CD4-positive, alpha-beta T cell (primary cell): ENCODE data around the gene NEURL4. TPM values are rescaled to one million over a fixed set of nuclear protein-coding genes. Genes with fewer than 3 reads are reported as not detected.

Experiments used
- ATAC-seq: fragments of 200-7000 bp; cut with Tn5 transposase; one replicate; pipeline ENCODE4 v1.10.0; 2022; ENCODE audit warnings: mild to moderate bottlenecking; ENCODE audit not compliant: poor library complexity
- CTCF ChIA-PET: fragments of 350-600 bp; sonication (Branson Sonifier 250); formaldehyde crosslinking; loops from one replicate; lab custom pipeline; 2021; ENCODE audit warnings: antibody characterized with exemption, inconsistent platforms; lab: Charles Lee
- POLR2A ChIA-PET: fragments of 350-600 bp; sonication (Branson Sonifier 250); formaldehyde crosslinking; loops from one replicate; lab custom pipeline; 2021; ENCODE audit warnings: antibody characterized with exemption, inconsistent platforms; lab: Charles Lee
- DNase-seq, 14 experiments: peaks; one replicate each; pipeline ENCODE4 v3.0.0-alpha.2; 2013 to 2020; ENCODE audit warnings: mixed read lengths in 2 of 14
- H3K27ac ChIP-seq, 2 donors: one replicate each; pipeline versions ENCODE4 v1.5.1 to v1.7.0; 2013; ENCODE audit warnings: low read length in 2 of 2, low read depth in 1 of 2, mild to moderate bottlenecking in 1 of 2
- H3K27me3 ChIP-seq, 2 experiments: 1 replicate in 1 of 2; 2 replicates in 1 of 2; pipeline versions ENCODE4 v1.6.1 to v1.7.0; 2013; ENCODE audit warnings: low read length in 2 of 2, control low read depth in 1 of 2, mild to moderate bottlenecking in 1 of 2, moderate library complexity in 1 of 2; ENCODE audit not compliant: insufficient read depth in 2 of 2, control insufficient read depth in 1 of 2
- H3K36me3 ChIP-seq: one replicate; pipeline ENCODE4 v1.6.1; 2013; ENCODE audit warnings: low read length, control low read depth; ENCODE audit not compliant: insufficient read depth
- H3K4me1 ChIP-seq: one replicate; pipeline ENCODE4 v1.6.1; 2013; ENCODE audit warnings: low read length, control low read depth; ENCODE audit not compliant: insufficient read depth
- H3K4me3 ChIP-seq: one replicate; pipeline ENCODE4 v1.5.1; 2013; ENCODE audit warnings: mild to moderate bottlenecking, low read length, moderate library complexity
- H3K9me3 ChIP-seq, 2 experiments: 1 replicate in 1 of 2; 2 replicates in 1 of 2; pipeline versions ENCODE4 v1.6.1 to v1.7.0; 2013; ENCODE audit warnings: low read length in 2 of 2, mild to moderate bottlenecking in 2 of 2, control low read depth in 1 of 2, moderate library complexity in 1 of 2; ENCODE audit not compliant: control insufficient read depth in 1 of 2, insufficient read depth in 1 of 2
- H3K27ac Mint-ChIP-seq: one replicate; pipeline ENCODE4 v1.8.0; 2020; ENCODE audit warnings: mixed read lengths
- H3K27me3 Mint-ChIP-seq: one replicate; pipeline ENCODE4 v1.8.0; 2021; ENCODE audit warnings: mixed read lengths
- H3K36me3 Mint-ChIP-seq: one replicate; pipeline ENCODE4 v1.8.0; 2021; ENCODE audit warnings: low read depth, mixed read lengths
- H3K4me1 Mint-ChIP-seq: one replicate; pipeline ENCODE4 v1.8.0; 2021; ENCODE audit warnings: low read depth, mixed read lengths
- H3K4me3 Mint-ChIP-seq: one replicate; pipeline ENCODE4 v1.8.0; 2020; ENCODE audit warnings: mild to moderate bottlenecking, mixed read lengths
- H3K9me3 Mint-ChIP-seq: one replicate; pipeline ENCODE4 v1.8.0; 2020; ENCODE audit warnings: mixed read lengths
- CTCF ChIP-seq: fragments of 200-600 bp; IDR thresholded peaks from one replicate; pipeline ENCODE4 v1.8.0; 2022; ENCODE audit warnings: antibody characterized with exemption, mild to moderate bottlenecking
- intact Hi-C, 2 experiments: fragments of 100-400 bp; cut with DNase I in 1 of 2; cut with micrococcal nuclease in 1 of 2; formaldehyde crosslinking; loops; one replicate each; pipeline versions ENCODE4 v1.15.1 to v1.9.0; 2023 to 2025; cut with DNase I, micrococcal nuclease
- total RNA-seq, 174 experiments: library from RNA in 2 of 174; stranded (reverse) in 2 of 174; gene quantifications; one replicate each; pipeline ENCODE4 v1.2.3 and lab custom pipeline; 2021 to 2026

NEURL4 gene
- total RNA-seq, 2 experiments from 2014 or later: 29.0 to 30.8 TPM

GRCh38 chr17:7292194-7292593, 36.9 kb downstream of the NEURL4 start:
- intact Hi-C loops: loop anchor here in 1 of 2 experiments (5.0 kb wide), 1 partner anchor 245 kb away; no protein-coding TSS in a partner anchor
- H3K9me3 Mint-ChIP-seq: no peaks in the 10 kb centered on the region
- H3K4me3 Mint-ChIP-seq: no peak overlapping the region
- no peaks in the 10 kb centered on the region for H3K36me3 Mint-ChIP-seq
- ChIA-PET CTCF (no interaction called here), POLR2A (no interaction called here)
- Histone ChIP-seq H3K27me3 (peaks cover 14 to 21% of the 10 kb centered on the region in 2 experiments), H3K36me3 (no peaks in the 10 kb centered on the region), H3K4me1 (peaks cover 32% of the 10 kb centered on the region), H3K9me3 (no peaks in the 10 kb centered on the region), H3K4me3 (no peak overlapping the region), H3K27ac (no peak overlapping the region)
- ATAC-seq: no peak
- DNase-seq: no peak
- no peak for TF ChIP-seq CTCF
- H3K4me1 Mint-ChIP-seq: peaks cover 19% of the 10 kb centered on the region
- peaks cover 49% of the 10 kb centered on the region for H3K27me3 Mint-ChIP-seq
- no peak overlapping the region for H3K27ac Mint-ChIP-seq

- no peaks in the 10 kb centered on the region for H3K36me3 ChIP-seq
- H3K4me3 ChIP-seq: no peak overlapping the region
- peaks cover 10 to 21% of the 10 kb centered on the region in 2 experiments for H3K27me3 ChIP-seq
- TF ChIP-seq CTCF: no peak
- intact Hi-C loops: loop anchor here in 1 of 2 experiments (5.0 kb wide), 1 partner anchor 243 kb away; no protein-coding TSS in a partner anchor
- Mint-ChIP-seq H3K36me3 (no peaks in the 10 kb centered on the region), H3K4me1 (peaks cover 15% of the 10 kb centered on the region), H3K27me3 (peaks cover 49% of the 10 kb centered on the region), H3K9me3 (no peaks in the 10 kb centered on the region), H3K27ac (no peak overlapping the region), H3K4me3 (no peak overlapping the region)
- H3K27ac ChIP-seq: no peak overlapping the region
- DNase-seq (no peak), ATAC-seq (no peak)
- H3K9me3 ChIP-seq: no peaks in the 10 kb centered on the region
- ChIA-PET POLR2A (no interaction called here), CTCF (no interaction called here)
- H3K4me1 ChIP-seq: peaks cover 20% of the 10 kb centered on the region
Observed at GRCh38 chr17:7290685-7291084, 38.5 kb downstream of the NEURL4 start.

- no peak for ATAC-seq
- no peaks in the 10 kb centered on the region for H3K9me3 Mint-ChIP-seq
- H3K4me3 Mint-ChIP-seq: no peak overlapping the region
- intact Hi-C loops: loop anchor here in 1 of 2 experiments (5.0 kb wide), 1 partner anchor 243 kb away; no protein-coding TSS in a partner anchor
- Histone ChIP-seq H3K27me3 (peaks cover 6 to 17% of the 10 kb centered on the region in 2 experiments), H3K4me1 (peaks cover 15% of the 10 kb centered on the region), H3K36me3 (no peaks in the 10 kb centered on the region), H3K27ac (no peak overlapping the region), H3K9me3 (no peaks in the 10 kb centered on the region), H3K4me3 (no peak overlapping the region)
- peaks cover 45% of the 10 kb centered on the region for H3K27me3 Mint-ChIP-seq
- CTCF ChIA-PET: no interaction called here
- POLR2A ChIA-PET: no interaction called here
- no peak for TF ChIP-seq CTCF
- H3K36me3 Mint-ChIP-seq: no peaks in the 10 kb centered on the region
- H3K27ac Mint-ChIP-seq: no peak overlapping the region
- DNase-seq: no peak
- peaks cover 10% of the 10 kb centered on the region for H3K4me1 Mint-ChIP-seq
Observed at GRCh38 chr17:7290166-7290565, 39.0 kb downstream of the NEURL4 start.
